GM10847 (cell line): ENCODE results near the gene GLI2.

ENCODE experiments used
- POLR2A ChIP-seq: IDR thresholded peaks from 2 replicates; pipeline ENCODE4 v1.6.1; 2011; ENCODE audit not compliant: insufficient read length; ENCODE audit errors: extremely low read depth

Gene GLI2

GRCh38 chr2:120708944-120709607 lies 26.6 kb upstream of the GLI2 start:
- no peak for TF ChIP-seq POLR2A

GRCh38 chr2:120709608-120710041 lies 26.0 kb upstream of the GLI2 start:
- TF ChIP-seq POLR2A, result no peak

- no peak for TF ChIP-seq POLR2A
Measured at GRCh38 chr2:120710256-120710655, 25.4 kb upstream of the GLI2 start.

GRCh38 chr2:120711694-120712093 lies 24.0 kb upstream of the GLI2 start:
- no peak for TF ChIP-seq POLR2A

GRCh38 chr2:120712180-120712681 lies 23.4 kb upstream of the GLI2 start:
- TF ChIP-seq POLR2A, result no peak

- no peak for TF ChIP-seq POLR2A
Measured at GRCh38 chr2:120715353-120715752, 20.3 kb upstream of the GLI2 start.

GRCh38 chr2:120715941-120716340 lies 19.7 kb upstream of the GLI2 start:
- no peak for TF ChIP-seq POLR2A

- no peak for TF ChIP-seq POLR2A
Measured at GRCh38 chr2:120716641-120717585, 18.8 kb upstream of the GLI2 start.

- no peak for TF ChIP-seq POLR2A
Measured at GRCh38 chr2:120719491-120719890, 16.2 kb upstream of the GLI2 start.

- TF ChIP-seq POLR2A, result no peak
Measured at GRCh38 chr2:120720231-120720630, 15.4 kb upstream of the GLI2 start.

GRCh38 chr2:120720746-120721375 lies 14.8 kb upstream of the GLI2 start:
- no peak for TF ChIP-seq POLR2A

- no peak for TF ChIP-seq POLR2A
Measured at GRCh38 chr2:120722246-120722567, 13.5 kb upstream of the GLI2 start.

GRCh38 chr2:120722568-120723421 lies 12.9 kb upstream of the GLI2 start:
- TF ChIP-seq POLR2A, result no peak

GRCh38 chr2:120726245-120726644 lies 9.4 kb upstream of the GLI2 start:
- no peak for TF ChIP-seq POLR2A
